Neural crest cell (in vitro differentiated cells): Measurements from ENCODE around the gene SLC22A2. TPM values are rescaled to one million over a fixed set of nuclear protein-coding genes. Genes with fewer than 3 reads are reported as not detected.
"Not testable (repeated sequence)": the region's sequence is repeated elsewhere in the genome, so short reads cannot be mapped to it uniquely, and the experiment has no call there.

ENCODE experiments used
- DNase-seq: peaks from one replicate; pipeline ENCODE4 v3.0.0; 2021; ENCODE audit warnings: low read depth, mixed read lengths, low spot score
- H3K27ac Mint-ChIP-seq: one replicate; pipeline ENCODE4 v1.8.0; 2021; ENCODE audit warnings: mild to moderate bottlenecking, mixed read lengths; ENCODE audit not compliant: unreplicated experiment
- H3K27me3 Mint-ChIP-seq: 2 replicates; pipeline ENCODE4 v1.8.0; 2021; ENCODE audit warnings: low read depth, mild to moderate bottlenecking, mixed read lengths
- H3K36me3 Mint-ChIP-seq: 2 replicates; pipeline ENCODE4 v1.8.0; 2021; ENCODE audit warnings: low read depth, mild to moderate bottlenecking, mixed read lengths
- H3K4me1 Mint-ChIP-seq: 2 replicates; pipeline ENCODE4 v1.8.0; 2021; ENCODE audit warnings: mixed read lengths
- H3K4me3 Mint-ChIP-seq: one replicate; pipeline ENCODE4 v1.8.0; 2021; ENCODE audit warnings: mild to moderate bottlenecking, mixed read lengths
- H3K9me3 Mint-ChIP-seq: 2 replicates; pipeline ENCODE4 v1.8.0; 2021; ENCODE audit warnings: mixed read lengths
- total RNA-seq: library from RNA; stranded (reverse); gene quantifications from 2 replicates; pipeline ENCODE4 v1.2.1, GENCODE V29; 2021
- TF ChIP-seq, protein P1 (sequence below): fragments of 200-600 bp; sonication (generic); conservative IDR thresholded peaks from 2 replicates; pipeline ENCODE4 v1.5.0; 2021; ENCODE audit warnings: antibody characterized with exemption, mild to moderate bottlenecking

Gene SLC22A2
- total RNA-seq, 1 donor from 2014 or later = not detected

- Mint-ChIP-seq H3K4me3 (no peak overlapping the region), H3K36me3 (peaks cover 3% of the 10 kb centered on the region), H3K27ac (no peak overlapping the region), H3K9me3 (peaks cover under 1% of the 10 kb centered on the region), H3K27me3 (no peaks in the 10 kb centered on the region), H3K4me1 (no peaks in the 10 kb centered on the region)
- TF ChIP-seq, protein P1, sequence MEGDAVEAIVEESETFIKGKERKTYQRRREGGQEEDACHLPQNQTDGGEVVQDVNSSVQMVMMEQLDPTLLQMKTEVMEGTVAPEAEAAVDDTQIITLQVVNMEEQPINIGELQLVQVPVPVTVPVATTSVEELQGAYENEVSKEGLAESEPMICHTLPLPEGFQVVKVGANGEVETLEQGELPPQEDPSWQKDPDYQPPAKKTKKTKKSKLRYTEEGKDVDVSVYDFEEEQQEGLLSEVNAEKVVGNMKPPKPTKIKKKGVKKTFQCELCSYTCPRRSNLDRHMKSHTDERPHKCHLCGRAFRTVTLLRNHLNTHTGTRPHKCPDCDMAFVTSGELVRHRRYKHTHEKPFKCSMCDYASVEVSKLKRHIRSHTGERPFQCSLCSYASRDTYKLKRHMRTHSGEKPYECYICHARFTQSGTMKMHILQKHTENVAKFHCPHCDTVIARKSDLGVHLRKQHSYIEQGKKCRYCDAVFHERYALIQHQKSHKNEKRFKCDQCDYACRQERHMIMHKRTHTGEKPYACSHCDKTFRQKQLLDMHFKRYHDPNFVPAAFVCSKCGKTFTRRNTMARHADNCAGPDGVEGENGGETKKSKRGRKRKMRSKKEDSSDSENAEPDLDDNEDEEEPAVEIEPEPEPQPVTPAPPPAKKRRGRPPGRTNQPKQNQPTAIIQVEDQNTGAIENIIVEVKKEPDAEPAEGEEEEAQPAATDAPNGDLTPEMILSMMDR = no peak
- no peak for DNase-seq
Observed at GRCh38 chr6:160239929-160240690, 18.5 kb downstream of the SLC22A2 start.

- Mint-ChIP-seq H3K36me3 (peaks cover 5% of the 10 kb centered on the region), H3K4me3 (no peak overlapping the region), H3K27ac (no peak overlapping the region), H3K9me3 (peaks cover 2% of the 10 kb centered on the region), H3K4me1 (no peaks in the 10 kb centered on the region), H3K27me3 (no peaks in the 10 kb centered on the region)
- no peak for DNase-seq
- TF ChIP-seq, protein P1 = no peak
Observed at GRCh38 chr6:160238761-160239751, 19.6 kb downstream of the SLC22A2 start.

GRCh38 chr6:160238278-160238711, 20.3 kb downstream of the SLC22A2 start:
- H3K27me3 Mint-ChIP-seq = no peaks in the 10 kb centered on the region
- peaks cover 2% of the 10 kb centered on the region for H3K9me3 Mint-ChIP-seq
- no peak overlapping the region for H3K4me3 Mint-ChIP-seq
- TF ChIP-seq, protein P1 = no peak
- no peak for DNase-seq
- no peak overlapping the region for H3K27ac Mint-ChIP-seq
- peaks cover 5% of the 10 kb centered on the region for H3K36me3 Mint-ChIP-seq
- H3K4me1 Mint-ChIP-seq = no peaks in the 10 kb centered on the region

DNA sequence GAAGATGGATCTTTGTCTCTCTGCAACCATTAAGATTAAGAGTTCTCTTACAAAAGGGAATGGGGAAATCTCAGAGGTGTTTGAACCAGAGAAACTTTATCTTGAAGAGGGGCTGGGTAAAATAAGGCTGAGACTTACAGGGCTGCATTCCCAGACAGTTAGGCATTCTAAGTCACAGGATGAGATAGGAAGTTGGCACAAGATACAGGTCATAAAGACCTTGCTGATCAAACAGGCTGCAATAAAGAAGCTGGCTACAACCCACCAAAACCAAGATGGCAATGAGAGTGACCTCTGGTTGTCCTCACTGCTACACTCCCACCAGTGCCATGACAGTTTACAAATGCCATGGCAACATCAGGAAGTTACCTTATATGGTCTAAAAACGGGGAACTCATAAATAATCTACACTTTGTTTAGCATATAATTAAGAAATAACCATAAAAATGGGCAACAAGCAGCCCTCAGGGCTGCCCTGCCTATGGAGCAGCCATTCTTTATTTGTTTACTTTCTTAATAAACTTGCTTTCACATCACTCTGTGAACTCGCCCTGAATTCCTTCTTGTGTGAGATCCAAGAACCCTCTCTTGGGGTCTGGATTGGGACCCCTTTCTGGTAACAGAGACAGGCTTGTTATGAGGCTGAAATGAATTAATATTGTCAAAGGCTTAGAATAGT, 20.9 kb downstream of the SLC22A2 start:
- not testable (repeated sequence) for H3K4me1 Mint-ChIP-seq, DNase-seq, H3K36me3 Mint-ChIP-seq, H3K27me3 Mint-ChIP-seq, H3K27ac Mint-ChIP-seq, H3K9me3 Mint-ChIP-seq, H3K4me3 Mint-ChIP-seq

- H3K9me3 Mint-ChIP-seq, H3K27ac Mint-ChIP-seq: not testable (repeated sequence)
Observed at GRCh38 chr6:160236235-160236872, 22.3 kb downstream of the SLC22A2 start.

DNA sequence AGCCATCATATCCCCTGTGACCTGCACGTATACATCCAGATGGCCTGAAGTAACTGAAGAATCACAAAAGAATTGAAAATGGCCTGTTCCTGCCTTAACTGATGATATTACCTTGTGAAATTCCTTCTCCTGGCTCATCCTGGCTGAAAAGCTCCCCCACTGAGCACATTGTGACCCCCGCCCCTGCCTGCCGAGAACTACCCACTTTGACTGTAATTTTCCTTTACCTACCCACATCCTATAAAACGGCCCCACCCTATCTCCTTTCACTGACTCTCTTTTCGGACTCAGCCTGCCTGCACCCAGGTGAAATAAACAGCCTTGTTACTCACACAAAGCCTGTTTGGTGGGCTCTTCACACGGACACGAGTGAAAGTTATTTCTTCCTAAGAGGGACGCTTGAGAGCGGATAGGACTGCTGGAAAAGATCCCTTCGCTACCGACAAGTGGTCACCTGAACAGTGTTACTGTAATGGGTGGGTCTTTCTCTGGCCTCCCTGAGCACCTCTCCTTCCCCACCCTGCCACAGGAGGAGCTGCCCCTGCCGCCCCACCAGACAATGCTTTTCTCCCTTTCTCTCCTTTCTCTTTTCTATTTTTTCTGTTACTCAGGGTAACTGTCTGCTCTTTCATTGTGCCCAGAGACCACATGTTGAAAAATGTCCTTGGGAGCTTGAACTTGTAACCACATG, 24.5 kb downstream of the SLC22A2 start:
- H3K9me3 Mint-ChIP-seq, DNase-seq, H3K27ac Mint-ChIP-seq, H3K27me3 Mint-ChIP-seq, H3K36me3 Mint-ChIP-seq, H3K4me3 Mint-ChIP-seq, H3K4me1 Mint-ChIP-seq: not testable (repeated sequence)

More at GRCh38 chr6:160236235-160236872, 22.3 kb downstream of the SLC22A2 start:
- not testable (repeated sequence) for DNase-seq, H3K36me3 Mint-ChIP-seq, H3K4me1 Mint-ChIP-seq, H3K4me3 Mint-ChIP-seq, H3K27me3 Mint-ChIP-seq
